HG03457 (cell line): Measurements from ENCODE around the gene TMEM138.

Experiments used
- ATAC-seq: cut with Tn5 transposase; IDR thresholded peaks from one replicate; pipeline ENCODE4 v1.9.1; 2021; ENCODE audit warnings: moderate number of reproducible peaks; ENCODE audit not compliant: unreplicated experiment

The TMEM138 gene

GRCh38 chr11:61341706-61342105 lies 20.5 kb upstream of the TMEM138 start:
- ATAC-seq: no peak

- no peak for ATAC-seq
These were observed 19.9 kb upstream of the TMEM138 start for GRCh38 chr11:61342207-61342803.

- ATAC-seq: no peak
These were observed 18.1 kb upstream of the TMEM138 start for GRCh38 chr11:61343792-61344745.

- ATAC-seq: no peak
These were observed 17.0 kb upstream of the TMEM138 start for GRCh38 chr11:61345170-61345610.

GRCh38 chr11:61345954-61346843 lies 16.0 kb upstream of the TMEM138 start:
- ATAC-seq: no peak

- no peak for ATAC-seq
These were observed 14.2 kb upstream of the TMEM138 start for GRCh38 chr11:61347916-61348461.

- no peak for ATAC-seq
These were observed 12.9 kb upstream of the TMEM138 start for GRCh38 chr11:61349189-61349751.

- no peak for ATAC-seq
These were observed 12.3 kb upstream of the TMEM138 start for GRCh38 chr11:61349916-61350315.

- no peak for ATAC-seq
These were observed 11.8 kb upstream of the TMEM138 start for GRCh38 chr11:61350336-61350735.

GRCh38 chr11:61350803-61351202 lies 11.4 kb upstream of the TMEM138 start:
- no peak for ATAC-seq

GRCh38 chr11:61352038-61352437 lies 10.1 kb upstream of the TMEM138 start:
- no peak for ATAC-seq

GRCh38 chr11:61353131-61354067 lies 8.8 kb upstream of the TMEM138 start:
- ATAC-seq: no peak

GRCh38 chr11:61354208-61354607 lies 8.0 kb upstream of the TMEM138 start:
- ATAC-seq: no peak

GRCh38 chr11:61356706-61357105 lies 5.5 kb upstream of the TMEM138 start:
- no peak for ATAC-seq

GRCh38 chr11:61357233-61357893 lies 4.8 kb upstream of the TMEM138 start:
- peak; percentile 44 for ATAC-seq

GRCh38 chr11:61357894-61358239 lies 4.3 kb upstream of the TMEM138 start:
- ATAC-seq: no peak

- ATAC-seq: no peak
These were observed 3.6 kb upstream of the TMEM138 start for GRCh38 chr11:61358566-61358965.

- ATAC-seq: no peak
These were observed 2.7 kb upstream of the TMEM138 start for GRCh38 chr11:61359516-61359915.

- no peak for ATAC-seq
These were observed 885 bp upstream of the TMEM138 start for GRCh38 chr11:61361237-61361740.
